SHP77 (cell line): ENCODE measurements around the gene UMAD1.
A peak's percentile ranks its signal among the peaks of the same experiment; 100 is the strongest.

Experiments
- DNase-seq, 2 experiments: peaks; one replicate each; lab custom pipeline; 2025; lab: John Stamatoyannopoulos, UW

The UMAD1 gene

DNA sequence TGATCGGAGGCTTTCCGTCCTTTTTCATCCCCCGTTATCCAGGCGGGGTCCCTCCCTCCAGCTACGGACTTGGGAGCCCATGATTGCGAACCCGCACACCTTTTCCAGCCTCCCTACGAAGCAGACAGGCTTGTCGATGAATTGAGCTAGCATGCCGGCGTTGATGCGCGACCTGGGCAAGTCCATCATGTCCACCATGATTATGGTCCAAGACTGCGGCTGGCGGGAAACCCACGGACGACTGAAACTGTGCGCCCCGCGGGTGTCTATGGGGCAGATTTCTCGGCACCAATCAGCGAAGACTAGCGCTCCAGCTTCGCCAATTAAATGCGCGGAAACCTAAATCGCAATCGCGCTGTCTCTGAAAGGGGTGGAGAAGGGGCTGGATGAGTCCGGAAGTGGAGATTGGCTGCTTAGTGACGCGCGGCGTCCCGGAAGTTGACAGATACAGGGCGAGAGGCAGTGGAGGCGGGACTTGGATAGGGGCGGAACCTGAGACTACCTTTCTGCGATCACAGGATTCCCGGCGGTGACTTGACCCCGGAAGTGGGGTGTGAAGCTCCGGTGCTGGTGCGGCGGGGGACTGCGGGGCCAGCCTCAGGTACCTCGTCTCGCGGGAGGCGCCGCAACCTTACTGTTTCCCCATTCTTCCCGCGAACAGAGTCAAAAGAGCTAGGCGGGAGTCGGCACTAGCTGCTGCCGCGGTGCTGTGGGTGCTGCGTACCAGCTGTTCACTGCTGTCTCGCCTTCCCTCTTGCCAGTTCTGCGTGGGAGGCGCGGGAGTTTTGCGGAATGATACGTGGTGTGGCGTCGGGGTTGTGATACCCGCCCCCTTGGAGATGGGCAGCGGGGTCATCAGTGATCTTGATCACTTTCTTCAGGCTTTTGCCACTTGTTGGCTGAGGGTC lies at the start of gene UMAD1:
Gene UMAD1, plus strand, starts transcription at position 532 of the 908 bp plus-strand sequence. CDS start 32,620 bp downstream, outside the sequence.
- DNase-seq, result peak; percentile 100

DNA sequence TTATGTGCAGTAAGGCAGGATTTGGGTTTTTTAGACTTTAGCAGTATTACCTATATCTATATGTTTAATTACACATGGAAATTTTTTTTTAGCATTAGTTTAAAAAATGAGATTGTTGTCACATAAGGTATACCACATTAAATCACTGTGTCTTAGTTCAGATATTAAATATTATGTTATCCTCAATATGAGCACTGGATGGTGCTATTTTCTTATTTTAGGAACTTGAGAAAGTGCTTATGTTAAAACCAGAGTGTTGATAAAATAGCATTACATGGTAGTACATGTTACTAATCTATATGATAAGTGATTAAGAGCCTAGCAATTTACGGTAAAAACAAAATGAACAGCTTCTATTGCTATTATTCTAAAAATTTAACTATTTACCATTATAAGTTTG lies 45.1 kb upstream of the UMAD1 start:
- DNase-seq, result peak in 1 of 2 experiments; percentile 24

DNA sequence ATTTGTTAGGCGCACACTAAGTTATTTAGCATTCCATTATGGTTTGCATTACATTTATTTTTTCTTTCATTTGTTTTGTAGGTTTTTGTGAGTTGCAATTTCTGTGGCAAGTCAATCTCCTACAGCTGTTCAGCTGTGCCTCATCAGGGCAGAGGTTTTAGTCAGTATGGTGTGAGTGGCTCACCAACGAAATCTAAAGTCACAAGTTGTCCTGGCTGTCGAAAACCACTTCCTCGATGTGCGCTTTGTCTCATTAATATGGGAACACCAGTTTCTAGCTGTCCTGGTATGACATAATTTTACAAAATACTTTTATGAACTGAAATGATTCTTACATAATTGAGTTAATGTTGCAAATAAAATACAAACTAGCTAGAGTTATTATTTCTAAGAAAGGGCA lies 44.4 kb upstream of the UMAD1 start:
- no peak for DNase-seq

GRCh38 chr7:7607010-7607409 lies 33.5 kb upstream of the UMAD1 start:
- DNase-seq, result no peak

DNA sequence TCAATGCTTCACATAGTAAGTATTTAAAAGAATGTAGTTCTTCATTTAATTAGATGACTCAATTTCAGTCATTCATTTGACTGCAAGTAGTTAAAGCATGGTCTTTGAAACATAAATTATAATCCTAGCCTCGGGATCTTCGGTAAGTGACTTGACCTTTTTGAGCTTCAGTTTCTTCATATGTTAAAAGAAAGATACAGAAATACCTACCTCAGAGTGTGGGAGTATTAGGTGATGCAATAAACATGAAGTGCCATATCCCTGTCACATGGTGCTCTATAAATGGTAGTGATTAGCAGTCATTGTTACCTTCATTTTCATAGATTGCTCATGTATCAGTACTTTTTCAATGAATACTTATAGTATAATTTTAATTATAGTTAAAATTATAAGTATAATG lies 31.2 kb upstream of the UMAD1 start:
- DNase-seq, result no peak

DNA sequence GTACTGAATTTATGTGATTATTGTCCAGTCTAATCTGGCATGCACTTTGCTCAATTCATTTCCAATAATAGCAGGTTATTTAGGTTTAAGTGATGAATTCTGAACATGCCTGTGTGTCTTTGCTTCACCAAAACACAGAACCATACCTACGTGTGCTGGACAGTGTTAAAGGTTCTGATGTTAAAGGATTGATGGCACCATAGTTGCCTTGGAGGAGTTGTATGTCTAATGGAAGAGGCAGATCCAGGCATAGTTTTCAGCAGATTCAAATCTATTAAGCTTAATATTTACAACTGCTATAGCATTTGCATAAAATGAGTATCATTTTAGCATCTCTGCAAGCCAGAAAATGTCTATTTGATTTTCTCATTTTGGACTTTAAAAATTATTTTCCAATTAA lies 28.0 kb upstream of the UMAD1 start:
- DNase-seq, result no peak

GRCh38 chr7:7613210-7613609 lies 27.3 kb upstream of the UMAD1 start:
- DNase-seq, result no peak

DNA sequence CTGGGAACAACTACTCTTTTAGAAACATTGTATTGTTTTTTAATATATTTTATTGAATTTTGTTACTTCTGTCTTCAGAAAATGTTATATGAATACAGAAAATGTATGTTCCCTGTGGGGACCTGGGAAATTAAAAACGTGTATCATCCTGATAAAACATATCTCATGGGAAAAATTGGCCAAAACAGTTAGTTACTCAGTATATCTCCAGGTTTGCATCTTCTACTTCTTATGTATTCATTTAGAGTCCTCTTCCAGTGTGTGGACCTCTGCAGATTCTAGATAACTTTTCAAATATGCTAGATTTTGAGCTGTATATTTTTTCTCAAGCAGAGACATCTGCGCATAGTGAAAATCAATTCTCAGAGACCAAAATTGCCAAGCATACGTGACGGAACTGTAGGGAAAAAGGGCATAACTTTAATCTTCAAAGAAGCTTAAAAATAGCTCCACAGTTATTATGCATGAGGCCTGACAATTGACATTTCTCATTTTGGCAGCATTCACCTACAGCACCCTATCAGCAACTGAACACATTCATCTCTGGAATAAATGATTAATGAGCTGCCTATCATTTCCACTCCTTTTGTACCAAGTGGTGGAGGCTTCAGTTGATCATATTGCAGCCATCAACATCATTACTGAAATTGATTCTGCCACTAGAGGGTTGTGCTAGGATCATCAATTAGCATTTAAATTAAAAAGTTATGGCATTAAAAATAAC lies 26.4 kb upstream of the UMAD1 start:
- DNase-seq, result no peak

DNA sequence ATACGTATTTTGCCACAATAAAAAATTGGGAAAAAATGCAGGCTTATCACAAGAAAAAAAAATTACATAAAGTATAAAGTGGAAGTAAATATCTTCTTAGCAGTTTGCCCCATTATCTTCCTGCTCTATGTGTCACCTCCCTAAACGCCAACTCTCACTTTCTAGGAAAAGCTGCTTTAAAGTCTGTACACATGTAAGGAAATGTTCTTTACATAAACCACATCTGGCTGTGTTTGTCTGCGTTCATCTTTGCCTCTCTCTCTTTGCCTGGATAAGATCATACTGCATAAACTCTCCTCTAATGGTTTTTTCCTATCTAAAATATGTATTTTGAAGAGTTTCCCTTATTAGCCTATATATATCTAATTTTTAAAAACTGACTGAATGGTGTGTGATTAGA lies 23.0 kb upstream of the UMAD1 start:
- no peak for DNase-seq

DNA sequence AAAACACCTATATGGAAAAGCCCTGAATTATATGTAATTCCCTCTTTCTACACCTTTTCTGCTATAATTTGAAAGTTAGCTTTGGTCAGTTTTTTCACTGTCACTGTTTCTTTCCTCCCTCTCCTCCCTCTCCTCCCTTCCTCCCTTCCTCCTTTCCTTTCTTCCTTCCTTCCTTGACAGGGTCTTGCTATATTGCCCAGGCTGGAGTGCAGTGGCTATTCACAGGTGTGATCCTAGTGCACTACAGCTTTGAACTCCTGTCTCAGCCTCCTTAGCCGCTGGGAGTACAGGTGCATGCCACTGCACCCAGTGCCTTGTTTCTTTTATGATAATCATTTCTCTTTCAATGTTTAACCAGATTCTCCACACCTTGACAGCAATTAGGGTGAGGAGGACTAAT lies 22.1 kb upstream of the UMAD1 start:
- no peak for DNase-seq

DNA sequence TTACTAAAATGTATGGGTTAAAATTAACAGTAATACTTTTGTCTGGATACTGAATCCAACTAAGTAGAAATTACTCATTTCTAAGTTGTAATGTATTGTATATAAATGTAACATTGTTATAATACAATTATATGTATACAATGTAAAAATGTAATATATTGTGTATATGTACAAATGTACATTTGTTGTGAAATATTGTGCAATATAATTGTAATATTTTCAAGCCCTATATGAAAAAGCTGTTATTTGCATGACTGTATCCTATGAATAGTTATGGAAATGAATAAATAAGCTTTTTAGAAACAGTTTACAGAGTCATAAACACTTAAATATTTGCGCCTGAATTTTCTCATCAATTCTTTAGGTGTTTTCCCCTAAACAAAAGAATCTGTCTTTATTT lies 20.3 kb upstream of the UMAD1 start:
- no peak for DNase-seq

DNA sequence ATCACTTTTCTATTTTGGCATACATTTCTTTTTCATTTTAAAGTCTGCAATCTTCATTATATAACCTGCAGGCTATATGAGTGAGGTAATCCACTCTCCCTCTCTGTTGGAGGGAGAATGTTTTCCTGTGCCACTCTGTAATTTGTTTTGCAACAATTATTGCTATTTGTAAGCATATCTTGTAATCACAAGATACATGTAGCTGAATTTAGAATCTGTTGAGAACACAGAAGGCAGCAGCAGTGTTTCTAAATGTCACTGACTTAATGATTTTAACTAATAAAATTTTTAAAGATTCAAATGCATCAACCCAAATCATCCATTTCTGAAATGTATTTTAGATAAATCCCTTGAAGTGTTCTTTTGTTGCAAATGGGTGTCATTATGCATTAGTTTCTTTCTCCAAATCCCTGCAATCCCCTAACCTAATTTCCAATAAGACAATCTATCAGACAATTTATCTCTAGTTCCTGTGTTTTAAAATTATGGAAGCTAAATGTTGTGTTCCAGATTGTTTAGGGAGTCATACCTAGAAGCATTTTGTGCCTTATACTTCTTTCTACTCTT lies 19.8 kb upstream of the UMAD1 start:
- no peak for DNase-seq

DNA sequence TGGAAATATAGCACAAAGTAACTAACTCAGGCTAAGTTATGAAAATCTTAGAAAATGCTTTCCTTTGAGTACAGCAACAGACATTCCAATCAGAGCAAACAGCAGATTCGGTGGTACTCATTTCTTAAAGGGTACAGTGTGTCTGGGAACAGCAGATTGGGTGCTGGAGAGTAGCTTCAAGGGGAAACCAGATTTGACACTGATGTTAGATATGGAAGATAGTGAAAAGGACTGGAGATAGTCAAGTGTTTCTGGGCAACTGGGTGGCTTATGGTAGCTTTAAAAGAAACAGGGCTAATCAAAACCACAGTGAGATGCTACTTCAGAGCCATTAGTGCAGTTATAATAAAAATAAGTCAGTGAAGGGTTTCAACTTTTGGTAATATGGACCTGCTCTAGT lies 12.1 kb upstream of the UMAD1 start:
- no peak for DNase-seq

GRCh38 chr7:7630626-7631329 lies 9.8 kb upstream of the UMAD1 start:
- no peak for DNase-seq

GRCh38 chr7:7639421-7639820 lies 1.1 kb upstream of the UMAD1 start:
- DNase-seq, result no peak

GRCh38 chr7:7639847-7640220 lies 718 bp upstream of the UMAD1 start:
- DNase-seq, result peak in 1 of 2 experiments; percentile 53

DNA sequence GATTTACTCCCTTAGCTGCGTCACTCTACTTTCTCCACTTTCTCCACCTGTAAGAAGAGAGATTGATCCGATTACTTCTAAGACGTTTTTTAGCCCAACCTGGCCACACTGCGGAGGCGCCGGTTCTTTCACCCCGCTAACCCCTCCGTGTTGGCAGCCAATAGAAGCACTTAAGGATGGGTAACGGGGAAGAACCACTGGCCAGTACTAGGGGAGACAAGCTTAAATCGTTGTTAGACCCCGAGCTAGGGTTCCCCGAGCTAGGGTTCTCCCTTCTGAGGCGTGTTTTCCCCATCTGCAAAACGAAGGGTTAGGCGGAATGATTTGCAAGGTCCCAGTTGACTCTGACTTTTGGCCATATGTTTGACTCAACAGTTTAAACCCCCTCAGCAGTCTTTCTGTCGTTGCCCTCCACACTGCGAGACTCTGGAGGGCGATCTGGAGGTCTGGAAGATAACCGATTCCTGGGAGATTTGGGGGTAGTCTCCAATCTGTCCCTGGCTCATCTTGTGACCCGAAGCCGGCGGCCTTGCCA lies 644 bp downstream of the UMAD1 start:
- peak; percentile 18 to 35 for DNase-seq

- DNase-seq, result no peak
Observed at GRCh38 chr7:7642081-7642480, 1.5 kb downstream of the UMAD1 start.

GRCh38 chr7:7647495-7648036 lies 7.0 kb downstream of the UMAD1 start:
- DNase-seq, result no peak

- no peak for DNase-seq
Observed at GRCh38 chr7:7650682-7651206, 10.2 kb downstream of the UMAD1 start.

- no peak for DNase-seq
Observed at GRCh38 chr7:7651479-7651878, 10.9 kb downstream of the UMAD1 start.
